H9 (cell line): ENCODE data around the gene STK25. TPM values are rescaled to one million over a fixed set of nuclear protein-coding genes. Genes with fewer than 3 reads are reported as not detected.

Experiments used
- DNase-seq: peaks from one replicate; pipeline ENCODE4 v3.0.0-alpha.2; 2017
- H2AFZ ChIP-seq: one replicate; pipeline ENCODE4 v1.6.1; 2013; ENCODE audit warnings: mild to moderate bottlenecking, low read length, control low read depth, moderate library complexity
- H2AK5ac ChIP-seq: 2 replicates; pipeline ENCODE4 v1.6.1; 2013; ENCODE audit warnings: low read length, control low read depth, mixed read lengths; ENCODE audit not compliant: insufficient read length
- H2BK120ac ChIP-seq: one replicate; pipeline ENCODE4 v1.6.1; 2013; ENCODE audit warnings: low read depth, mild to moderate bottlenecking, low read length, control low read depth, inconsistent platforms; ENCODE audit not compliant: poor library complexity, severe bottlenecking
- H2BK12ac ChIP-seq: 2 replicates; pipeline ENCODE4 v1.6.1; 2013; ENCODE audit warnings: low read length, control low read depth, mixed read lengths, low read depth; ENCODE audit not compliant: insufficient read length
- H2BK15ac ChIP-seq: 2 replicates; pipeline ENCODE4 v1.6.1; 2013; ENCODE audit warnings: low read depth, low read length, control low read depth
- H2BK20ac ChIP-seq: one replicate; pipeline ENCODE4 v1.6.1; 2013; ENCODE audit warnings: low read depth, mild to moderate bottlenecking, low read length, control low read depth, inconsistent platforms; ENCODE audit not compliant: poor library complexity, severe bottlenecking
- H2BK5ac ChIP-seq: 2 replicates; pipeline ENCODE4 v1.6.1; 2013; ENCODE audit warnings: low read length, control low read depth, mixed read lengths; ENCODE audit not compliant: insufficient read length
- H3K14ac ChIP-seq: 2 replicates; pipeline ENCODE4 v1.6.1; 2013; ENCODE audit warnings: low read length, control low read depth; ENCODE audit not compliant: insufficient read depth
- H3K18ac ChIP-seq: 2 replicates; pipeline ENCODE4 v1.6.1; 2013; ENCODE audit warnings: low read depth, mild to moderate bottlenecking, mixed read lengths, low read length, control low read depth; ENCODE audit not compliant: insufficient read length
- H3K23ac ChIP-seq: 2 replicates; pipeline ENCODE4 v1.6.1; 2013; ENCODE audit warnings: low read length, control low read depth, mixed read lengths, low read depth; ENCODE audit not compliant: insufficient read length
- H3K23me2 ChIP-seq: 2 replicates; pipeline ENCODE4 v1.6.1; 2013; ENCODE audit warnings: low read depth, mild to moderate bottlenecking, mixed read lengths, low read length, control low read depth; ENCODE audit not compliant: insufficient read length, poor library complexity, severe bottlenecking
- H3K27ac ChIP-seq: 2 replicates; pipeline ENCODE4 v1.5.1; 2013; ENCODE audit warnings: low read length, control low read depth, mixed read lengths, low read depth; ENCODE audit not compliant: insufficient read length
- H3K27me3 ChIP-seq: 2 replicates; pipeline ENCODE4 v1.6.1; 2013; ENCODE audit warnings: low read length, control low read depth, inconsistent platforms; ENCODE audit not compliant: insufficient read depth
- H3K4ac ChIP-seq: 2 replicates; pipeline ENCODE4 v1.6.1; 2013; ENCODE audit warnings: low read depth, mild to moderate bottlenecking, control low read depth, inconsistent platforms, low read length, moderate library complexity
- H3K4me1 ChIP-seq: 2 replicates; pipeline ENCODE4 v1.6.1; 2013; ENCODE audit warnings: low read length, control low read depth, inconsistent platforms; ENCODE audit not compliant: insufficient read depth
- H3K4me2 ChIP-seq: 2 replicates; pipeline ENCODE4 v1.6.1; 2013; ENCODE audit warnings: low read length, control low read depth, mixed read lengths; ENCODE audit not compliant: insufficient read length, insufficient read depth
- H3K56ac ChIP-seq: 2 replicates; pipeline ENCODE4 v1.6.1; 2013; ENCODE audit warnings: low read depth, mild to moderate bottlenecking, mixed read lengths, low read length, control low read depth; ENCODE audit not compliant: insufficient read length
- H3K79me1 ChIP-seq: 2 replicates; pipeline ENCODE4 v1.6.1; 2013; ENCODE audit warnings: low read depth, mild to moderate bottlenecking, moderate library complexity, low read length, control low read depth, inconsistent platforms; ENCODE audit not compliant: insufficient read depth, poor library complexity, severe bottlenecking
- H3K79me2 ChIP-seq: 2 replicates; pipeline ENCODE4 v1.6.1; 2013; ENCODE audit warnings: low read length, control low read depth, inconsistent platforms; ENCODE audit not compliant: insufficient read depth
- H3K9ac ChIP-seq: 2 replicates; pipeline ENCODE4 v1.6.1; 2013; ENCODE audit warnings: low read length, control low read depth, mixed read lengths; ENCODE audit not compliant: insufficient read length; ENCODE audit errors: extremely low read depth
- H3K9me3 ChIP-seq: one replicate; pipeline ENCODE4 v1.6.1; 2013; ENCODE audit warnings: low read depth, low read length, inconsistent platforms; ENCODE audit not compliant: control insufficient read depth
- H3T11ph ChIP-seq: one replicate; pipeline ENCODE4 v1.6.1; 2013; ENCODE audit warnings: mild to moderate bottlenecking, low read length, control low read depth, inconsistent platforms
- H4K20me1 ChIP-seq: one replicate; pipeline ENCODE4 v1.6.1; 2013; ENCODE audit not compliant: control insufficient read depth, insufficient read length, insufficient read depth
- H4K5ac ChIP-seq: 2 replicates; pipeline ENCODE4 v1.6.1; 2013; ENCODE audit warnings: low read depth, mild to moderate bottlenecking, mixed read lengths, low read length, control low read depth; ENCODE audit not compliant: insufficient read length
- H4K8ac ChIP-seq: replicated peaks from 2 replicates; pipeline ENCODE4 v1.6.1; 2013; ENCODE audit warnings: low read length, control low read depth, mixed read lengths, low read depth; ENCODE audit not compliant: insufficient read length
- H4K91ac ChIP-seq: 2 replicates; pipeline ENCODE4 v1.6.1; 2013; ENCODE audit warnings: low read depth, mild to moderate bottlenecking, moderate library complexity, mixed read lengths, low read length, control low read depth; ENCODE audit not compliant: insufficient read length
- H3K27ac Mint-ChIP-seq, 3 experiments: 2 replicates in 2 of 3; 3 replicates in 1 of 3; pipeline ENCODE4 v1.8.0; 2020 to 2021; ENCODE audit warnings: mixed read lengths in 3 of 3, mild to moderate bottlenecking in 1 of 3, moderate library complexity in 1 of 3
- H3K27me3 Mint-ChIP-seq: 2 replicates; pipeline ENCODE4 v1.8.0; 2021; ENCODE audit warnings: low read depth, mild to moderate bottlenecking, moderate library complexity, mixed read lengths
- H3K36me3 Mint-ChIP-seq, 3 experiments: 2 replicates in 2 of 3; 3 replicates in 1 of 3; pipeline ENCODE4 v1.8.0; 2020 to 2021; ENCODE audit warnings: low read depth in 3 of 3, mixed read lengths in 3 of 3; ENCODE audit not compliant: insufficient read depth in 1 of 3
- H3K4me1 Mint-ChIP-seq, 2 experiments: 2 replicates each; pipeline ENCODE4 v1.8.0; 2020; ENCODE audit warnings: mixed read lengths in 2 of 2
- H3K4me3 Mint-ChIP-seq, 2 experiments: 2 replicates in 1 of 2; 3 replicates in 1 of 2; pipeline ENCODE4 v1.8.0; 2020 to 2021; ENCODE audit warnings: mild to moderate bottlenecking in 2 of 2, mixed read lengths in 2 of 2, moderate library complexity in 1 of 2
- H3K9me3 Mint-ChIP-seq, 2 experiments: 2 replicates in 1 of 2; 3 replicates in 1 of 2; pipeline ENCODE4 v1.8.0; 2020; ENCODE audit warnings: mild to moderate bottlenecking in 2 of 2, mixed read lengths in 2 of 2, moderate library complexity in 1 of 2
- WGBS: extraction: QIAGEN DNeasy Blood & Tissue Kit; methylation state at CpG from one replicate; pipeline ENCODE4 v1.1.7; 2013; ENCODE audit warnings: missing lambda C conversion rate, low lambda C conversion rate, mixed read lengths; ENCODE audit not compliant: insufficient read length; ENCODE audit errors: extremely low coverage; 5-methylcytosine and 5-hydroxymethylcytosine counted together
- total RNA-seq: library from RNA; stranded (reverse); gene quantifications from 2 replicates; pipeline ENCODE4 v1.2.1, GENCODE V29; 2021
- TF ChIP-seq, protein P1 (sequence below): fragments of 200-600 bp; sonication (generic); conservative IDR thresholded peaks from 3 replicates; pipeline ENCODE4 v1.8.0; 2021; ENCODE audit warnings: antibody characterized with exemption, mild to moderate bottlenecking

The STK25 gene
- total RNA-seq, 1 experiment from 2014 or later = 189 TPM

DNA sequence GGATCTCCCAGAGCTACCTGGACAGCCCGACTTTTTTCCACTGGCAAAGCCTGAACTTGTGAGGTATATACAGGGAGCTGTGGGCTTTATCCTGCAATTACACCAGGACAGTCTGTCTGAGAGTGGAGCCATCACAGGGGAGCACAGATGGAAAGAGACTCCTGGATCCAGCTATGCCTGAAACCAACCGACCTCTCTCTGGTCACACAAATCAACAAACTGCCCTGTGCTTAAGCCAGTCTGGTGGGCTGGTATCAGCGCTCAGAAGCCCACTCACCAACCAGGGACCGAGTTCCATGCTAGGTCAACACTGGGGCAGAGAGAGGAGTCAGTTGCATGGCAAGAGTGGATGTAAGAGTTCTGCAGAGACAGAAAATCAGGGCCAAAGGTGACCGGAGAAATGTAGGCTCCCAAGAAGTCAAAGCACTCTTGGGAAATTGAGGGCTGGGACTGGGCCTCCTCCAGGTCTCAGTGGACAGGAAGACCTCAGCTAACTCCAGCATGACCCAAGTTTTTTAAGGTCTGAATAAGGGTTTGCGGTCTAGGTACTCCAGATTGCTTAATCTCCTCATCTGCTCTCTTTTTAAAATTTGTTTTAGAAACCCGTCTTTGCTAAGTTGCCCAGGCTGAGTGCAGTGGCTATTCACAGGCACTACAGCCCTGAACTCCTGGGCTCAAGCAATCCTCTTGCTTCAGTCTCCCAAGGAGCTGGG, 46.4 kb upstream of the STK25 start:
- no peak overlapping the region for H2BK12ac ChIP-seq
- H2AFZ ChIP-seq = no peak overlapping the region
- no peak overlapping the region for H3K9ac ChIP-seq
- H2BK5ac ChIP-seq = no peak overlapping the region
- no peak overlapping the region for H2BK120ac ChIP-seq
- H3K79me2 ChIP-seq = no peaks in the 10 kb centered on the region
- Mint-ChIP-seq H3K9me3 (peaks cover 0 to 3% of the 10 kb centered on the region in 2 experiments; a peak in 2 of 5 replicates), H3K36me3 (peaks cover 0 to 4% (median 3%) of the 10 kb centered on the region in 3 experiments; a peak in 3 of 7 replicates), H3K27me3 (peaks cover 3% of the 10 kb centered on the region), H3K4me3 (no peak overlapping the region), H3K4me1 (peaks cover 17 to 23% of the 10 kb centered on the region in 2 experiments), H3K27ac (no peak overlapping the region; a peak in 1 of 7 replicates)
- H3K27me3 ChIP-seq = no peaks in the 10 kb centered on the region
- H2AK5ac ChIP-seq = no peak overlapping the region
- no peak overlapping the region for H3K23ac ChIP-seq
- TF ChIP-seq, protein P1, sequence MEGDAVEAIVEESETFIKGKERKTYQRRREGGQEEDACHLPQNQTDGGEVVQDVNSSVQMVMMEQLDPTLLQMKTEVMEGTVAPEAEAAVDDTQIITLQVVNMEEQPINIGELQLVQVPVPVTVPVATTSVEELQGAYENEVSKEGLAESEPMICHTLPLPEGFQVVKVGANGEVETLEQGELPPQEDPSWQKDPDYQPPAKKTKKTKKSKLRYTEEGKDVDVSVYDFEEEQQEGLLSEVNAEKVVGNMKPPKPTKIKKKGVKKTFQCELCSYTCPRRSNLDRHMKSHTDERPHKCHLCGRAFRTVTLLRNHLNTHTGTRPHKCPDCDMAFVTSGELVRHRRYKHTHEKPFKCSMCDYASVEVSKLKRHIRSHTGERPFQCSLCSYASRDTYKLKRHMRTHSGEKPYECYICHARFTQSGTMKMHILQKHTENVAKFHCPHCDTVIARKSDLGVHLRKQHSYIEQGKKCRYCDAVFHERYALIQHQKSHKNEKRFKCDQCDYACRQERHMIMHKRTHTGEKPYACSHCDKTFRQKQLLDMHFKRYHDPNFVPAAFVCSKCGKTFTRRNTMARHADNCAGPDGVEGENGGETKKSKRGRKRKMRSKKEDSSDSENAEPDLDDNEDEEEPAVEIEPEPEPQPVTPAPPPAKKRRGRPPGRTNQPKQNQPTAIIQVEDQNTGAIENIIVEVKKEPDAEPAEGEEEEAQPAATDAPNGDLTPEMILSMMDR = no peak
- H3K4me1 ChIP-seq = peaks cover 5% of the 10 kb centered on the region; the same call in 1 of the 2 replicates
- no peaks in the 10 kb centered on the region for H3K79me1 ChIP-seq
- H4K20me1 ChIP-seq = no peaks in the 10 kb centered on the region
- H3K56ac ChIP-seq = no peak overlapping the region
- no peak for DNase-seq
- H3K9me3 ChIP-seq = no peaks in the 10 kb centered on the region
- H3K4me2 ChIP-seq = no peak overlapping the region
- H3K23me2 ChIP-seq = peaks cover 3% of the 10 kb centered on the region
- H4K5ac ChIP-seq = no peak overlapping the region
- no peak overlapping the region for H3K27ac ChIP-seq
- no peak overlapping the region for H2BK20ac ChIP-seq
- no peak overlapping the region for H4K8ac ChIP-seq
- no peak overlapping the region for H3T11ph ChIP-seq
- no peak overlapping the region for H3K4ac ChIP-seq
- no peak overlapping the region for H3K14ac ChIP-seq
- H4K91ac ChIP-seq = no peak overlapping the region
- H3K18ac ChIP-seq = no peak overlapping the region
- no peak overlapping the region for H2BK15ac ChIP-seq
- WGBS = no CpG with 5 or more reads among the region's 7 CpGs
